Measurements from ENCODE around the gene DPM2. TPM values are rescaled to one million over a fixed set of nuclear protein-coding genes. Genes with fewer than 3 reads are reported as not detected.

The DPM2 gene
- total RNA-seq, 1 donor from 2014 or later, result 14.0 TPM

- Histone ChIP-seq H3K4me3 (no peak overlapping the region), H3K4me1 (peaks cover 33% of the 10 kb centered on the region), H3K36me3 (peaks cover 50% of the 10 kb centered on the region), H3K27me3 (ENCODE audit: low read depth) (no peaks in the 10 kb centered on the region), H3K9me3 (replicated peaks) (no peaks in the 10 kb centered on the region), H3K27ac (replicated peaks) (no peak overlapping the region)
- intact Hi-C loops (cut with micrococcal nuclease), result no loop called here
- TF ChIP-seq CTCF (IDR thresholded peaks at IDR 0.05; ENCODE audit: borderline replicate concordance), result no peak
- no peak for DNase-seq
Measured at GRCh38 chr9:127912296-127912695, 25.4 kb downstream of the DPM2 start.

- no peak for TF ChIP-seq CTCF (IDR thresholded peaks at IDR 0.05; ENCODE audit: borderline replicate concordance)
- intact Hi-C loops (cut with micrococcal nuclease), result no loop called here
- Histone ChIP-seq H3K27me3 (ENCODE audit: low read depth) (no peaks in the 10 kb centered on the region), H3K9me3 (replicated peaks) (no peaks in the 10 kb centered on the region), H3K4me1 (peaks cover 36% of the 10 kb centered on the region), H3K27ac (replicated peaks) (no peak overlapping the region), H3K4me3 (no peak overlapping the region), H3K36me3 (peaks cover 50% of the 10 kb centered on the region)
- no peak for DNase-seq
Measured at GRCh38 chr9:127910613-127911205, 26.9 kb downstream of the DPM2 start.

- H3K9me3 ChIP-seq (replicated peaks), result no peaks in the 10 kb centered on the region
- no peak overlapping the region for H3K4me3 ChIP-seq
- TF ChIP-seq CTCF (IDR thresholded peaks at IDR 0.05; ENCODE audit: borderline replicate concordance), result no peak
- H3K4me1 ChIP-seq, result peaks cover 36% of the 10 kb centered on the region
- peaks cover 50% of the 10 kb centered on the region for H3K36me3 ChIP-seq
- no peak overlapping the region for H3K27ac ChIP-seq (replicated peaks)
- intact Hi-C loops (cut with micrococcal nuclease), result no loop called here
- no peak for DNase-seq
- no peaks in the 10 kb centered on the region for H3K27me3 ChIP-seq (ENCODE audit: low read depth)
Measured at GRCh38 chr9:127909839-127910273, 27.8 kb downstream of the DPM2 start.

- no peaks in the 10 kb centered on the region for H3K27me3 ChIP-seq (ENCODE audit: low read depth)
- no peak overlapping the region for H3K27ac ChIP-seq (replicated peaks)
- no peak for DNase-seq
- TF ChIP-seq CTCF (IDR thresholded peaks at IDR 0.05; ENCODE audit: borderline replicate concordance), result no peak
- no peak overlapping the region for H3K4me3 ChIP-seq
- peaks cover 48% of the 10 kb centered on the region for H3K36me3 ChIP-seq
- intact Hi-C loops (cut with micrococcal nuclease), result no loop called here
- peaks cover 44% of the 10 kb centered on the region for H3K4me1 ChIP-seq
- no peaks in the 10 kb centered on the region for H3K9me3 ChIP-seq (replicated peaks)
Measured at GRCh38 chr9:127908660-127908926, 29.1 kb downstream of the DPM2 start.

GRCh38 chr9:127907867-127908659 is 29.6 kb downstream of the DPM2 start:
- TF ChIP-seq CTCF (IDR thresholded peaks at IDR 0.05; ENCODE audit: borderline replicate concordance), result no peak
- intact Hi-C loops (cut with micrococcal nuclease), result no loop called here
- Histone ChIP-seq H3K36me3 (peaks cover 43% of the 10 kb centered on the region), H3K9me3 (replicated peaks) (no peaks in the 10 kb centered on the region), H3K4me1 (peaks cover 50% of the 10 kb centered on the region), H3K27ac (replicated peaks) (no peak overlapping the region), H3K4me3 (no peak overlapping the region), H3K27me3 (ENCODE audit: low read depth) (no peaks in the 10 kb centered on the region)
- DNase-seq, result no peak
